ENCODE results near the gene ZNF226.
"Not testable (repeated sequence)": the region's sequence is repeated elsewhere in the genome, so short reads cannot be mapped to it uniquely, and the experiment has no call there.

ZNF226 gene

GRCh38 chr19:44212250-44212865 is 47.5 kb downstream of the ZNF226 start, which contains the start of gene ZNF227:
ZNF227 (plus strand) TSS chr19:44212532; CDS start chr19:44217793, 5,261 bp downstream.
- peak; percentile 83 for DNase-seq (ENCODE audit: low spot score)

- DNase-seq (ENCODE audit: low spot score), result no peak
These were observed 48.0 kb downstream of the ZNF226 start for GRCh38 chr19:44212866-44213346.

- DNase-seq (ENCODE audit: low spot score), result not testable (repeated sequence)
These were observed 55.0 kb downstream of the ZNF226 start for GRCh38 chr19:44219926-44220325.

GRCh38 chr19:44220761-44221160 is 55.9 kb downstream of the ZNF226 start:
- not testable (repeated sequence) for DNase-seq (ENCODE audit: low spot score)

GRCh38 chr19:44221291-44221690 is 56.4 kb downstream of the ZNF226 start:
- DNase-seq (ENCODE audit: low spot score), result not testable (repeated sequence)

All from CD4-positive, alpha-beta T cell treated with Interleukin-2 at 100 ng/mL for 4 hours (primary cell).